ENCODE measurements around the gene FOXA3. TPM values are rescaled to one million over a fixed set of nuclear protein-coding genes. Genes with fewer than 3 reads are reported as not detected.
"Not testable (repeated sequence)": the region's sequence is repeated elsewhere in the genome, so short reads cannot be mapped to it uniquely, and the experiment has no call there.

The FOXA3 gene
- total RNA-seq, 2 experiments from 2014 or later, result 0.40 to 0.62 TPM

DNA sequence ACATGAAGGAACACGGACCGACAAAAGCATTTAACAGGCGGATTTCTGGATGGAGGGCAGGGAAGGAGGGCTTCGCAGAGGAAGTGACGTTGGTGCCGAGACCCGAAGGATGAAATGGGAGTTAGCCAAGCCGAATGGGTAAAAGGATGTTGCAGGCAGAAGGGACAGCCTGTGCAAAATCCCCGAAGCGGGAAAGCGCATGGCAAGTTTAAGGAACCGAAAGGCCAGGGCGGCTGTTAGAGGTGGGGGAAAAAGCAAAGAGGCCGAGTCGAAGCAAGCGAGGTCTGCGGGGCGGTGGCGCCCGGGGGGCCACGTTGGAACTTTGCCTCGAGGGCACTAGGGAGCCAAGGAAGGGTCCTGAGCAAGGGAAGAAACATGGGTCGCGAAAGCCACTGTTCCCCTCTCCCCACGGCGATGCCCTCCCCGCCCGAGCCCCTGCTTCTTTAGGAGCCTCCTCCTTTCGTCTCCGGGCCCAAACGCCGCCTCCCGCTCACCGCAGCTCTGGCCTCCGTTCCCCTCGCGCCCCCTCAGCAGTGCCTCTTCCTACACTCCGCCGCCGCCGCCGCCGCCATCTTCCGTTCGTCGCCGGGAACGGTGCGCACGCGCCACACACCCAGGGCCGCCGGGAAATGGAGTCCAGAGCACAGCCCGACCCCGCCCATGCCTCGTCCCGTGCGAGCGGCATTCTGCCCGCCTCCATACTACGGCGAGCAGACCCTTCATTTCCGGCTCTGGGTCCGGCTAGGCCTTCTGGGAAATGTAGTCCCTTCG lies 1.4 kb upstream of the FOXA3 start, which contains the start of gene SYMPK:
Gene SYMPK (minus strand): TSS at position 584 of the 771 bp plus-strand sequence. CDS start 8,652 bp downstream, outside the sequence.
- ChIA-PET CTCF (interaction anchor here (0.6 to 6.6 kb wide), 10 partner anchors 22 to 572 kb away, joined by 3 to 84 read pairs (median 6); partner anchors contain the start of genes CCDC61, IRF2BP1, MYPOP and SIX5), POLR2A (interaction anchor here (0.6 to 2.3 kb wide), 7 partner anchors 9 to 132 kb away, joined by 3 to 23 read pairs (median 4); partner anchors contain the start of genes CCDC61 and IRF2BP1)
- DNase-seq (peak; percentile 100), ATAC-seq (peak; percentile 96)
- Mint-ChIP-seq H3K4me3 (peak within 1 kb of the TSS; percentile 87), H3K27me3 (peaks cover 17% of the 10 kb centered on the region), H3K9me3 (ENCODE audit: low read depth) (no peaks in the 10 kb centered on the region), H3K27ac (peak within 1 kb of the TSS; percentile 95), H3K4me1 (peaks cover 31% of the 10 kb centered on the region), H3K36me3 (ENCODE audit: low read depth) (peaks cover 15% of the 10 kb centered on the region)
- intact Hi-C loops (cut with DNase I, micrococcal nuclease), result loop anchor here (1.0 to 5.0 kb wide), 21 partner anchors 24 to 988 kb away; partner anchors contain the start of genes CCDC61 (in 2 of the 2), DMWD (in 2 of the 2), IRF2BP1 (in 2 of the 2) and MYPOP (in 2 of the 2)

GRCh38 chr19:45863335-45863839 lies 739 bp upstream of the FOXA3 start:
- no peak for ATAC-seq
- CTCF ChIA-PET, result interaction anchor here (0.6 to 6.6 kb wide), 11 partner anchors 21 to 571 kb away, joined by 3 to 84 read pairs (median 5); partner anchors contain the start of genes CCDC61, IRF2BP1, MYPOP and SIX5
- intact Hi-C loops (cut with DNase I, micrococcal nuclease), result loop anchor here (1.0 to 5.0 kb wide), 20 partner anchors 23 to 987 kb away; partner anchors contain the start of genes CCDC61 (in 2 of the 2), DMWD (in 2 of the 2), IRF2BP1 (in 2 of the 2) and MYPOP (in 2 of the 2)

DNA sequence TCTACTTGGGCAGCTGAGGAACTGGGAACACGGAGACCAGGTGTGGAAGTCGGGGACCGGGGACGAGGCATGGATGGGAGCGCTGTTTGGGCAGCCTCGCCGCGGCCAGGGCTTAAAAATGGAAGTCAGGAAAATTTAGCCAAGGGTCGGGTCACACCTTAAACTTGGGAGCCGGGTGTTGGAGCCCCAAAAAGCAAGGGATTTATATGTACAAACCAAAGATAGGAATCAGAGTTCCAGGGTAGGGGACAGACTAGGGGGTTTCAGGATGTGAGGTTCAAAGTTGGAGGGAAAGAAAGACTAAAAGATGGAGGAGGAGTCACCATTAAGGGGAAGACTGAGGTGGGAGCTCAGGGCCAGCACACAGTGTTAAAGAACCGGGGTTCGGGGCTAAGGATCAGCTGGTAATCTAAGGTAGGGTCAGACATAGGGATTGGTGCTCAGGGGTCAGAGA lies 530 bp downstream of the FOXA3 start:
- H3K27me3 Mint-ChIP-seq, result peaks cover 17% of the 10 kb centered on the region
- intact Hi-C loops (cut with DNase I, micrococcal nuclease), result loop anchor here (1.0 to 5.0 kb wide), 5 partner anchors 12 to 483 kb away; partner anchors contain the start of genes DMWD (in 1 of the 2) and PPP5C (in 1 of the 2)
- H3K36me3 Mint-ChIP-seq (ENCODE audit: low read depth), result peaks cover 6% of the 10 kb centered on the region
- peak overlapping the region; percentile 55 for H3K4me3 Mint-ChIP-seq
- ATAC-seq (no peak), DNase-seq (no peak)
- no peak overlapping the region for H3K27ac Mint-ChIP-seq
- no peaks in the 10 kb centered on the region for H3K9me3 Mint-ChIP-seq (ENCODE audit: low read depth)
- ChIA-PET CTCF (interaction anchor here (0.6 to 6.6 kb wide), 5 partner anchors 20 to 260 kb away, joined by 3 to 84 read pairs (median 3); partner anchors contain the start of genes IRF2BP1, MYPOP and QPCTL), POLR2A (interaction anchor here (2.3 kb wide), 1 partner anchor 21 kb away, joined by 23 read pairs; the partner anchor contains the start of gene IRF2BP1)
- peaks cover 24% of the 10 kb centered on the region for H3K4me1 Mint-ChIP-seq

More at GRCh38 chr19:45863335-45863839, 739 bp upstream of the FOXA3 start:
- no peak for DNase-seq
- POLR2A ChIA-PET, result interaction anchor here (0.6 to 2.3 kb wide), 7 partner anchors 10 to 132 kb away, joined by 3 to 23 read pairs (median 4); partner anchors contain the start of genes CCDC61 and IRF2BP1
- Mint-ChIP-seq H3K9me3 (ENCODE audit: low read depth) (no peaks in the 10 kb centered on the region), H3K27ac (peak overlapping the region; percentile 95), H3K4me3 (peak overlapping the region; percentile 87), H3K27me3 (peaks cover 17% of the 10 kb centered on the region), H3K36me3 (ENCODE audit: low read depth) (peaks cover 12% of the 10 kb centered on the region), H3K4me1 (peaks cover 25% of the 10 kb centered on the region)

DNA sequence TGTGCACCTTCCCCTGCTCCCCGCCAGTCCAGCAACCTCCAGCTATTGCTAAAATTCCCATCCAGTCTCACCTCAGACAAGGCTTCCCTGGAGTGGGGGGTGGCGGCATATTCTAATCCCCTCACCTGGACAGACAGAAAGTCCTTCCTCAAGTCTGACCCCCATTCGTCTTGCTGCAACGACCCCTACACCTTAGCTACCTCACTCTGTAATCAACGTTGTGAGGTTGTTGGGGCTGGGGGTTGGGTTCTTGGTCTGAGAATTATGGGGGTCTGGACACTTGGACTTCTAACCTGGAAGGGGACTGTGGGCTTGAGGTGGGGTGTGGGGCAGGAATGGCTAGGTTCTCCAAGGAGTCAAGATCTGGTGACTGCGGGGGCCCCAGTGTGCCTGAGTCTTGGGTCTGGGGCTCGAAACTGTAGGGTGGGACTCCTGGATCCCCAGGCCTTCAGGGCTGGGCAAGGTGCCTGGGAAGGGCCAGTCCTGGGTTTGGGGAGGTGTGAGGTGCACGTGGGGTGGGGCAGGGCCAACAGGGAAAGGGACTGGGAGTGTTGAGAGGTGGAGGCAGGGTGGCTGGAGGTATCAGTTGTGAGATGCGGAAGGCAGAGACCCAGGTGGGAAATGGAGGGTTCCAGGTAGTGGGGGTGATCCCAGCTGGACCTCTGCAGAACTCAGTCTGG lies 1.3 kb downstream of the FOXA3 start:
- H3K36me3 Mint-ChIP-seq (ENCODE audit: low read depth), result peaks cover 4% of the 10 kb centered on the region

DNA sequence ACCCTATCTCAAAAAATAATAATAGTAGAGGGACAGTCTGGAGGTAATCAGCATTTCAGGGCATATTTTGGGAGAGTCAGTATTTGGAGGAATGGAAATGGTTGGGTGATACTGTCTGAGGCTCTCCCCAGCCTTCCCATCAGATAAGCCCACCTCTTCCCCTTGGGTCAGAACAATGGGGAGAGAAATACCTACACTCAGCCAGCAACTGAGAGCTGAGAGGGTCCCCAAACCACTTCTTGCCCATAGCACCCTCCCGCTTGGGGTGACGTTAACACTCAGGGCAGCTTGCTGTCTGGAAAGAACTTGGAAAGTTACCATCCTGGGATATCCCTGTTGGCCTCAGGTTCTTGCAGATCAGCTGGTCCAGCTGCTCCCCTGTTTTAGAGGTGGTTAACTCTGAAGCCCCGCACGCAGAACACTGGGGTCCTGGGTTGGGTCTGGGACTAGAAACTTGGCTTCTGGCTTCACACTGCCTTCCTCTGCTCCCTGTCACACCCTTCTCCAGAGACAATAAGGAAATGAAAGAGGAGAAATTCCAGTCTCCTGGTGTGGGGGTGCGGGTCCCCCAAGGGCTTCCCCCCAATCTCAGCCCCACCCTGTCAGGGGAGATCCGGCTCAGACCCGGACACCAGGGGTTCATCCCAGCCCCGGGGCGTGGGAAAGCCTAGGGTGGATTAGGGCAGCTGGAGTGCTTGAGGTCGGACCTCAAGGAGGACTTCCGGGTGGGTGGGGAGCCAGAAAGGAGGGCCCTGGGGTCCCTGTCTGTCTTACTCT lies 2.5 kb downstream of the FOXA3 start:
- no peak for ATAC-seq
- H3K9me3 Mint-ChIP-seq (ENCODE audit: low read depth), result no peaks in the 10 kb centered on the region
- peaks cover 17% of the 10 kb centered on the region for H3K27me3 Mint-ChIP-seq
- intact Hi-C loops (cut with DNase I, micrococcal nuclease), result no loop called here
- ChIA-PET POLR2A (no interaction called here), CTCF (interaction anchor here (0.6 to 6.6 kb wide), 3 partner anchors 17 to 111 kb away, joined by 3 to 84 read pairs (median 3); partner anchors contain the start of gene IRF2BP1)
- peaks cover 18% of the 10 kb centered on the region for H3K4me1 Mint-ChIP-seq
- H3K4me3 Mint-ChIP-seq, result no peak overlapping the region
- no peak for DNase-seq
- no peaks in the 10 kb centered on the region for H3K36me3 Mint-ChIP-seq (ENCODE audit: low read depth)
- H3K27ac Mint-ChIP-seq, result no peak overlapping the region

More for the DNA sequence above, 1.3 kb downstream of the FOXA3 start:
- H3K9me3 Mint-ChIP-seq (ENCODE audit: low read depth), result no peaks in the 10 kb centered on the region
- no peak overlapping the region for H3K4me3 Mint-ChIP-seq
- POLR2A ChIA-PET, result interaction anchor here (0.6 kb wide), 1 partner anchor 162 kb away, joined by 3 read pairs; no protein-coding TSS in a partner anchor
- no peak overlapping the region for H3K27ac Mint-ChIP-seq
- DNase-seq (no peak), ATAC-seq (no peak)
- CTCF ChIA-PET, result interaction anchor here (0.6 to 6.6 kb wide), 5 partner anchors 15 to 173 kb away, joined by 3 to 84 read pairs (median 3); partner anchors contain the start of genes IRF2BP1, MYPOP and QPCTL
- H3K4me1 Mint-ChIP-seq, result peaks cover 24% of the 10 kb centered on the region
- H3K27me3 Mint-ChIP-seq, result peaks cover 17% of the 10 kb centered on the region
- intact Hi-C loops (cut with DNase I, micrococcal nuclease), result no loop called here

GRCh38 chr19:45867241-45867640 lies 3.1 kb downstream of the FOXA3 start:
- ATAC-seq; POLR2A ChIA-PET; H3K9me3 Mint-ChIP-seq (ENCODE audit: low read depth); H3K36me3 Mint-ChIP-seq (ENCODE audit: low read depth); intact Hi-C loops (cut with DNase I, micrococcal nuclease); H3K4me3 Mint-ChIP-seq; H3K27ac Mint-ChIP-seq; DNase-seq: not testable (repeated sequence)
- Mint-ChIP-seq H3K27me3 (peaks cover 17% of the 10 kb centered on the region), H3K4me1 (peaks cover 12% of the 10 kb centered on the region)
- CTCF ChIA-PET, result interaction anchor here (0.6 to 6.6 kb wide), 2 partner anchors 17 to 1407 kb away, joined by 3 to 84 read pairs; partner anchors contain the start of gene IRF2BP1

- Mint-ChIP-seq H3K27ac (no peak overlapping the region), H3K4me1 (peaks cover 4% of the 10 kb centered on the region), H3K36me3 (ENCODE audit: low read depth) (no peaks in the 10 kb centered on the region), H3K4me3 (no peak overlapping the region), H3K27me3 (peaks cover 5% of the 10 kb centered on the region), H3K9me3 (ENCODE audit: low read depth) (no peaks in the 10 kb centered on the region)
- ChIA-PET CTCF (no interaction called here), POLR2A (no interaction called here)
- DNase-seq (no peak), ATAC-seq (no peak)
- intact Hi-C loops (cut with DNase I, micrococcal nuclease), result no loop called here
Measured at GRCh38 chr19:45870798-45871197, 6.7 kb downstream of the FOXA3 start.

DNA sequence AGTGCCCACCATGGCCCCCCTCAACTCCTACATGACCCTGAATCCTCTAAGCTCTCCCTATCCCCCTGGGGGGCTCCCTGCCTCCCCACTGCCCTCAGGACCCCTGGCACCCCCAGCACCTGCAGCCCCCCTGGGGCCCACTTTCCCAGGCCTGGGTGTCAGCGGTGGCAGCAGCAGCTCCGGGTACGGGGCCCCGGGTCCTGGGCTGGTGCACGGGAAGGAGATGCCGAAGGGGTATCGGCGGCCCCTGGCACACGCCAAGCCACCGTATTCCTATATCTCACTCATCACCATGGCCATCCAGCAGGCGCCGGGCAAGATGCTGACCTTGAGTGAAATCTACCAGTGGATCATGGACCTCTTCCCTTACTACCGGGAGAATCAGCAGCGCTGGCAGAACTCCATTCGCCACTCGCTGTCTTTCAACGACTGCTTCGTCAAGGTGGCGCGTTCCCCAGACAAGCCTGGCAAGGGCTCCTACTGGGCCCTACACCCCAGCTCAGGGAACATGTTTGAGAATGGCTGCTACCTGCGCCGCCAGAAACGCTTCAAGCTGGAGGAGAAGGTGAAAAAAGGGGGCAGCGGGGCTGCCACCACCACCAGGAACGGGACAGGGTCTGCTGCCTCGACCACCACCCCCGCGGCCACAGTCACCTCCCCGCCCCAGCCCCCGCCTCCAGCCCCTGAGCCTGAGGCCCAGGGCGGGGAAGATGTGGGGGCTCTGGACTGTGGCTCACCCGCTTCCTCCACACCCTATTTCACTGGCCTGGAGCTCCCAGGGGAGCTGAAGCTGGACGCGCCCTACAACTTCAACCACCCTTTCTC lies 8.2 kb downstream of the FOXA3 start:
- ATAC-seq, result no peak
- no peak for DNase-seq
- ChIA-PET CTCF (no interaction called here), POLR2A (no interaction called here)
- H3K9me3 Mint-ChIP-seq (ENCODE audit: low read depth), result no peaks in the 10 kb centered on the region
- peaks cover 11% of the 10 kb centered on the region for H3K27me3 Mint-ChIP-seq
- no peak overlapping the region for H3K4me3 Mint-ChIP-seq
- intact Hi-C loops (cut with DNase I, micrococcal nuclease), result no loop called here
- no peaks in the 10 kb centered on the region for H3K36me3 Mint-ChIP-seq (ENCODE audit: low read depth)
- no peak overlapping the region for H3K27ac Mint-ChIP-seq
- peaks cover 13% of the 10 kb centered on the region for H3K4me1 Mint-ChIP-seq

GRCh38 chr19:45873219-45873772 lies 9.2 kb downstream of the FOXA3 start:
- no peak overlapping the region for H3K4me3 Mint-ChIP-seq
- peaks cover 15% of the 10 kb centered on the region for H3K27me3 Mint-ChIP-seq
- ChIA-PET POLR2A (no interaction called here), CTCF (no interaction called here)
- H3K36me3 Mint-ChIP-seq (ENCODE audit: low read depth), result no peaks in the 10 kb centered on the region
- H3K27ac Mint-ChIP-seq, result no peak overlapping the region
- H3K9me3 Mint-ChIP-seq (ENCODE audit: low read depth), result no peaks in the 10 kb centered on the region
- DNase-seq, result no peak
- H3K4me1 Mint-ChIP-seq, result peaks cover 20% of the 10 kb centered on the region
- no peak for ATAC-seq
- intact Hi-C loops (cut with DNase I, micrococcal nuclease), result no loop called here
